NT2/D1 (cell line): ENCODE data around the gene FAM222B.

Source experiments
- DNase-seq: peaks from one replicate; pipeline ENCODE4 v3.0.0-alpha.2; 2011; ENCODE audit warnings: low read depth, low spot score
- H3K27me3 ChIP-seq: 2 replicates; pipeline ENCODE4 v1.6.0; 2011; ENCODE audit warnings: mild to moderate bottlenecking; ENCODE audit not compliant: insufficient read length, insufficient read depth
- H3K36me3 ChIP-seq: 2 replicates; pipeline ENCODE4 v1.6.1; 2011; ENCODE audit warnings: mild to moderate bottlenecking, low read length, mixed read lengths; ENCODE audit not compliant: insufficient read depth, insufficient read length
- H3K4me1 ChIP-seq: 2 replicates; pipeline ENCODE4 v1.5.1; 2011; ENCODE audit not compliant: insufficient read depth, insufficient read length
- H3K4me3 ChIP-seq: 2 replicates; pipeline ENCODE4 v1.5.1; 2011; ENCODE audit warnings: low read depth; ENCODE audit not compliant: insufficient read length
- H3K9ac ChIP-seq: 2 replicates; pipeline ENCODE4 v1.6.0; 2011; ENCODE audit warnings: low read depth; ENCODE audit not compliant: insufficient read length
- H3K9me3 ChIP-seq: 2 replicates; pipeline ENCODE4 v1.5.1; 2011; ENCODE audit warnings: mild to moderate bottlenecking, low read length; ENCODE audit not compliant: insufficient read depth
- SUZ12 ChIP-seq: IDR thresholded peaks from 2 replicates; pipeline ENCODE4 v1.6.1; 2011; ENCODE audit not compliant: insufficient read length, insufficient read depth; ENCODE audit errors: extremely low read depth
- YY1 ChIP-seq: IDR thresholded peaks from 2 replicates; pipeline ENCODE4 v1.6.1; 2011; ENCODE audit not compliant: insufficient read length, insufficient read depth
- ZNF274 ChIP-seq: IDR thresholded peaks from 2 replicates; pipeline ENCODE4 v1.6.1; 2011; ENCODE audit warnings: mild to moderate bottlenecking, low read depth, low read length

FAM222B gene

GRCh38 chr17:28842282-28843012 is at the start of gene FAM222B:
Gene FAM222B, minus strand, starts transcription at chr17:28842790. Its CDS starts 76,123 bp downstream, at chr17:28766667.
- DNase-seq, result peak; percentile 59
- no peaks in the 10 kb centered on the region for H3K9me3 ChIP-seq
- no peaks in the 10 kb centered on the region for H3K27me3 ChIP-seq
- H3K4me1 ChIP-seq, result no peaks in the 10 kb centered on the region
- no peak for TF ChIP-seq SUZ12
- no peak for TF ChIP-seq YY1
- no peak for TF ChIP-seq ZNF274
- peak within 1 kb of the TSS; percentile 94 for H3K9ac ChIP-seq
- peak within 1 kb of the TSS; percentile 93 for H3K4me3 ChIP-seq
- peaks cover 7% of the 10 kb centered on the region for H3K36me3 ChIP-seq

GRCh38 chr17:28892024-28892423 is 49.4 kb upstream of the FAM222B start:
- no peaks in the 10 kb centered on the region for H3K9me3 ChIP-seq
- H3K27me3 ChIP-seq, result no peaks in the 10 kb centered on the region
- no peaks in the 10 kb centered on the region for H3K4me1 ChIP-seq
- TF ChIP-seq ZNF274, result no peak
- TF ChIP-seq YY1, result no peak
- no peak for TF ChIP-seq SUZ12
- DNase-seq, result no peak
- no peak overlapping the region for H3K4me3 ChIP-seq
- H3K9ac ChIP-seq, result no peak overlapping the region
- peaks cover 11% of the 10 kb centered on the region for H3K36me3 ChIP-seq

GRCh38 chr17:28891201-28891600 is 48.6 kb upstream of the FAM222B start:
- no peak overlapping the region for H3K4me3 ChIP-seq
- H3K4me1 ChIP-seq, result peaks cover 5% of the 10 kb centered on the region
- no peak overlapping the region for H3K9ac ChIP-seq
- H3K36me3 ChIP-seq, result peaks cover 11% of the 10 kb centered on the region
- no peaks in the 10 kb centered on the region for H3K9me3 ChIP-seq
- no peak for TF ChIP-seq YY1
- no peak for TF ChIP-seq ZNF274
- TF ChIP-seq SUZ12, result no peak
- H3K27me3 ChIP-seq, result no peaks in the 10 kb centered on the region
- DNase-seq, result no peak

- H3K4me3 ChIP-seq, result no peak overlapping the region
- TF ChIP-seq ZNF274, result no peak
- no peak for TF ChIP-seq YY1
- no peak for TF ChIP-seq SUZ12
- H3K4me1 ChIP-seq, result peaks cover 5% of the 10 kb centered on the region
- DNase-seq, result no peak
- H3K27me3 ChIP-seq, result no peaks in the 10 kb centered on the region
- peaks cover 13% of the 10 kb centered on the region for H3K36me3 ChIP-seq
- H3K9me3 ChIP-seq, result no peaks in the 10 kb centered on the region
- no peak overlapping the region for H3K9ac ChIP-seq
These were observed 47.4 kb upstream of the FAM222B start for GRCh38 chr17:28889996-28890395.

GRCh38 chr17:28888832-28889231 is 46.2 kb upstream of the FAM222B start:
- Histone ChIP-seq H3K4me3 (no peak overlapping the region), H3K9ac (no peak overlapping the region), H3K4me1 (peaks cover 8% of the 10 kb centered on the region), H3K27me3 (no peaks in the 10 kb centered on the region), H3K36me3 (peaks cover 23% of the 10 kb centered on the region), H3K9me3 (no peaks in the 10 kb centered on the region)
- no peak for DNase-seq
- TF ChIP-seq YY1 (no peak), SUZ12 (no peak), ZNF274 (no peak)

GRCh38 chr17:28887871-28888471 is 45.4 kb upstream of the FAM222B start:
- no peak for DNase-seq
- Histone ChIP-seq H3K9ac (no peak overlapping the region), H3K27me3 (no peaks in the 10 kb centered on the region), H3K4me1 (peaks cover 9% of the 10 kb centered on the region), H3K9me3 (no peaks in the 10 kb centered on the region), H3K36me3 (peaks cover 25% of the 10 kb centered on the region), H3K4me3 (no peak overlapping the region)
- TF ChIP-seq YY1 (no peak), SUZ12 (no peak), ZNF274 (no peak)

GRCh38 chr17:28885951-28886350 is 43.4 kb upstream of the FAM222B start:
- peaks cover 35% of the 10 kb centered on the region for H3K36me3 ChIP-seq
- DNase-seq, result no peak
- no peaks in the 10 kb centered on the region for H3K27me3 ChIP-seq
- peaks cover 9% of the 10 kb centered on the region for H3K4me1 ChIP-seq
- TF ChIP-seq YY1 (no peak), ZNF274 (no peak), SUZ12 (no peak)
- no peak overlapping the region for H3K9ac ChIP-seq
- no peak overlapping the region for H3K4me3 ChIP-seq
- H3K9me3 ChIP-seq, result no peaks in the 10 kb centered on the region
